Left hindlimb (tissue), 1 donor: ENCODE data around the gene B4GALT5.
"Not testable (repeated sequence)": the region's sequence is repeated elsewhere in the genome, so short reads cannot be mapped to it uniquely, and the experiment has no call there.

Experiments used
- DNase-seq: peaks from one replicate; pipeline ENCODE4 v3.0.0-alpha.2; 2018

Gene B4GALT5

DNA sequence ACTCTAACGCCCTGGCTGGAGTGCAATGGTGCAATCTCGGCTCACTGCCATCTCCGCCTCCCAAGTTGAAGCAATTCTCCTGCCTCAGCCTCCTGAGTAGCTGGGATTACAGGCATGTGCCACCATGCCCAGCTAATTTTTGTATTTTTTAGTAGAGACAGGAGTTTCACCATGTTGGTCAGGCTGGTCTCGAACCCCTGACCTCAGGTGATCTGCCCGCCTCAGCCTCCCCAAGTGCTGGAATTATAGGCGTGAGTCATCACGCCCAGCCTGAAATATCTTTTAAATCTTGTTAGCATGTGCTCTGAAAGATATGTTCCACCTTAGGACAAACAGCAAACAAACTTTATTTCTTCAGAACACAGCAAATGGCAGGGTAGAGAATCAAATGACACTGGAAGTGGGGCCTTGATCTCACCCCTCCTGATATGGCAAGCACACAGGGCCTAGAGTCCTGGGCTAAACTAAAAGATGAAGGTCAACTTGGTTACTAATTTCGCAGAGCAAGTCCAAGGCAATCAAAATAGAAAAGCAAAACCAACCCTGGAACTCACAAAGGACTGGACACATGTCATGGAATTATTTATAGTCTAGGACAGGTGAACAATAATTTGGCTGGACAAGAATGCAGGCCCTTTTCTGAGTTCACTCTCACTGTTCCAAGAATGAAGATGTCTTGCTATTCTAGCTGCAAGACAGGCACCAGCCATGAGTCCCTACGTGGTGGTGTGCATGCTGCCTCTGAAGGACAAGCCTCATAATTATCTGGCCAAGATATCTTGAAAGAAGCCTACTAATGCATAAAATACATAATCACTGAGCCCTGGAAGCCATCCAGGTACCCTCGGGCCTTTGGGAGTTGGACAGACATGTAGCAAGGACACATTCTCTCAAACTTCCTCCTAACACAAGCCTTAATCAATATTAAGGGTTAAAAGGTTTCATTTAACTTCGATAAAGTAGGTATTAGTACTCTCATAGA is 35.6 kb downstream of the B4GALT5 start:
- no peak for DNase-seq

DNA sequence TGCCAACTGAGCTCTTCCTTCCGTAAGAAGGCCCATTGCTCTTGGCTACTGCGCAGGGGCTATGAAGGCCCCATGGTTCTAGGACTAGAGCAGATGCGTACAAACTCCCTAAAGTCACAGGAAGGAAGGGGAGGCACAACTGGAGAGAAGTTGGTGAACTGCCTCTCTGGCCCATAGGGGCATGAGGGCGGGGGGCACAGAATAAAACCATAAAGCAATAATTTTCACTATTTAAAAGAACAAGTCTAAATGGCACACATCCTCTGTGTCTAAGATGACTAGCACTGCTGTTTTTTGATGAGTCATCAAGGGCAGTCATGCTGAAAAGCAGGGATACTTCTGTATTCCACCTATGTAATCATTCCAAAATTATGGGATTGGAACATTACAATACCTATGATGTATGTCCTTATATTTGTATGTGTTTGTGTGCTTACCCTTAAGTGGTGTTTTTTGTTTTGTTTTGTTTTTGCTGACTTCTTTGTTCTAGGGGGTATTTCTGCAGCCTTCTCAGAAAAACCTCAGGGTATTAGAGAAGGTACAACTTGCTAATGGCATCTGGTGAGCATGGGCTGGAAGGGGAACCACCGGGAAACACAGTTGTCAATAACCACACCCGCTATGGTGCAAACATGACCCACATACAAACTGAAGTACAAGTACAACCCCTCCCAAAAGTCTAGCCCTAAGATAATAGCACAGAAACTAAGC is 36.9 kb downstream of the B4GALT5 start:
- no peak for DNase-seq

DNA sequence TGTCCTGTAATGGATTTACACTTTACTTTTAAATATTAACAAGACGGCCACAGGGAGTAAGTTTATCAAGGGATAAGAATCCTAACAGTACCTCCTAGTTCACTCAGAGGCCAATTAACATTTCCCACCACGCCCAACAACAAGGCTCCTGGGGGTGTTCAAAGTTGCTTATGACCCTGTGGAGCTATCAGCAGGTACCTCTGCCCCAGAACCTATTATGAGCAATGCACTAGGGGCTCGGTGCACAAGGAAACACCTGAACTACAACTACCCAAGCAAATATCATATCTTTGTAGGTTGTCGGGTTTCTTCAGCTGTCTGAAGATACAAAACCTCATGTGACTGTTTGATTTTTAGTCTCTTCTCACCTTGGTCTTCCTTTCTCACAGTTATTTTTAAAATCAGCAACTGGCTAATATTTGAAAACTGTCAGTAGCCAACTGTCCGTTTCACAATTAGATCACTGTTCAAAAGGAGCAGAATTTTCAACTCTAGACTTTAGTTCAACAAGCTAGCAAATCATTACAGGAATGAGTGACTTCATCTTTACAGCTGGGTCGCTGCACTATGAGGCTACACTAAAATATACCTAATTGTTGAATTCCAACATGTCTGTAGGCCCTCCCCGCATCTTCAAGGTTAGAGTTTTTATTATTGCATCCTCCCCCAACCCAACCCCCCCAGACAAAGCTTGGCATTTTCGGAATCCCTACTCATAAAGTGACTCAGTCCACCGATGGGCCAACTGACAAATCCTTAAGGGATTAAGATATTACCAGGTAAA is 38.1 kb downstream of the B4GALT5 start:
- no peak for DNase-seq

DNA sequence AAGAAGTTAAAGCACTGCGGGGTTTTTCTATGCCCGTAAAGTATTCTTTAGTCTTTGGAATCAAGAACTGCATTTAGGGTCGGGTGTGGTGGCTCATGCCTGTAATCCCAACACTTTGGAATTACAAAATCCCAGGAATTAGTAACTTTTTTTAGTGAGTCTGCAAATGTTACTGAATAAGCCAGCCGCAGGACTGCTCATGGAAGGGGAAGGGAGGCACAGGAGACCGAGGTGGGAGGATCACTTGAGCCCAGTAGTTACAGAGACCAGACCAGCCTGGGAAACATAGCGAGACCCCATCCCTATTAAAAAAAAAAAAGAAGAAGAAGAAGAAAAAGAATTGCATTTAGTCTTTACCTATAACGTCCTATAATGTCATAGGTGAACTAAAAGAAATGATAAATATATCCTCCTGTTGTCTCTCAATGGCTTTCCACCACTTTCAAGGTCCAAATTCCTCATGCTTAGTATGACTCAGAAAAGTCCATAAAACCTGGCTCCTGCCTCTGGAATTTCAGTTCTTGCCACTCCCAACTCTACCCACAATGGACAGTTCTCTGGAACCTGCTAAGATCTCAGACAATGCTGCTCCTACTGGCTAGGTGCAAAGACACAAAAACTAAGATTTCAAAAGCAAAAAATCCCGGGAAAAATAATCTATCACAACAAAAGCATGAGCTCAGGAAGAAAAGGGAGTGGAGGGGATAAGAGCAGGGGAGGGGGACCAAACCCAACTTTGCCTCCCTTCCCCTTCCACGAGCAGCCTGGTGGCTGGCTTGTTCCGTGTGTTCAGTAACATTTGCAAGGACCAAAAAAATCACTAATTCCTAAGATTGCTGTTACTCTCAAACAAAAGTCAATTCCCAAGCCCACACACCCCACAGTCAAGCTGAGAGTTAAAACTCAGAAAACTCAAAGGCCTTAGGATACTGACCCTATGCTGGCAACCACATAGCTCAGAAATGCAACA is 39.0 kb downstream of the B4GALT5 start:
- no peak for DNase-seq

DNA sequence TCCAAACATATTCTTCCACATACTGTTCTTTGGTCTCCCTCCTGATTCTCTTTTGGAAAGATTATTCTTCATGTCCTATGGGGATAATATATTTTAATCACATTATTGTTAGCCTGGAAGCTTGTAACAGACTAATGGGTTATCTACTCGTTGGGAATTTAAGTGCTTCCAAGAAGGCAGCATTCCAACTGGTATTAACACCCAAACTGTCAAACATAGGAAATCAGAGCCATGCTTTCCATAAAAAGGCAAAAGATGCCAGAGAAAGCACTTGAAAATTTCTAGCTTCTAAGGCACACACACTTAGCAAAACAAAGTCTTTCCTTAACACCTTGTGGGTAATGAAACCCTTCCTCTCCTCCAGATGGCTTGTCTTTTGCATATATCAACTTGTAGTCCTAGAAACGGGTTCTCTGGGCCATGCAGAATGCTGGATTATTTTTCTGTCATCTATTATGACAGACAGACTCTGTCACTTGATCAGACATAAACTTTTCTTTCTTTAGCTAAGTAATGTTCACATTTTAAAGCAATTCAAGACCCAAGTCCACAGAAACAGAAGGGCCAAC is 41.5 kb downstream of the B4GALT5 start:
- DNase-seq, result no peak

DNA sequence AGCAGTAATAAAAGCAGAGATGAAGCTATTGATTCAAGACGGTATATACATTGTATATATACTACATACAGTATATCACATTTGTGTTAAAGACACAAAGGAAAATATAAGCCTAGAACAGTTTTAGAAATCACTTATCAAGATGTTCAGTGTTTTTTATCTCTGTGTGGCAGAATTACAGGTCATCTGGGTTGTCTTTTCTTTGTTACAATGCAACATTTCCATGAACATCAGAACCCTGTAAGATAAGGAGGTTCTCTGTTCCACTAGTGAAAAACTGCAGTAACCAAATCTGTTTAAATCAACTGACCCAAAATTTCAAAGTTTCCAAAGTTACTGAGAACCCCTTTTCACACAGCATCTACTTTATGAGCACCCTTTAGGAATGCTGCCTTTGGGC is 42.2 kb downstream of the B4GALT5 start:
- DNase-seq, result no peak

DNA sequence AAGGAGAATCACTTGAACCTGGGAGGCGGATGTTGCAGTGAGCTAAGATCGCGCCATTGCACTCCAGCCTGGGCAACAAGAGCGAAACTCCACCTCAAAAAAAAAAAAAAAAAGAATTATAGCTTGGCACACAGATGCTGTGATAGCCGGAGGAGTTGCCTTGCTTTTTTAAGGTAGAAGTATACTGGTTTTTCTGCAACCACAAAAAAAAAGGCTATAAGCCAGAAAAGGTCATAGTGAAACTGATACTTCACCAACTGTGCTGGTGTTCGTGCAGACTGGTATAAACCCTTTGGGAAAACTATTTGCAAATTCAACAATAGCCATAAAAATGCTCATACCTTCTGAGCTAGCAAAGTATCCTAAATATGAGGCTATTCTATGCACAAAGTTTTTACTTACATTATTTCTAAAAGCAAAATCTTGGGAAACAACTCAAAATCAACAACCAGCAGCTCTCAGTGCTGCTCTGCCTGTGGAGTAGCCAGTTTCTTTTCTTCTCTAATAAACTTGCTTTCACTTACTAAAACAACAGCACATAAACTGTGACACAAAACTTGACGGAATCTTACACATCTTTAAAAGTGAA is 44.0 kb downstream of the B4GALT5 start:
- no peak for DNase-seq

DNA sequence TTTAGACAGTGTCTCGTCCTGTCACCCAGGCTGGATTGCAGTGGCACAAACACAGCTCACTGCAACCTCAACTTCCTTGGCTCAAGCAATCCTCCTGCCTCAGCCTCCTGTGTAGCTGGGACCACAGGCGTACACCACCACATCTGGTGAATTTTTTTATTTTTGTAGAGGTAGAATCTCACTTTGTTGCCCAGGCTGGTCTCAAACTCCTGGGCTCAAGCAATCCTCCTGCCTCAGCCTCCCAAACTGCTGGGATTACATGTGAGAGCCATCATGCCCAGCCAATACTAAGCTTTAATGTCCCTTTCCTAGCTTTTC is 44.8 kb downstream of the B4GALT5 start:
- DNase-seq, result not testable (repeated sequence)

DNA sequence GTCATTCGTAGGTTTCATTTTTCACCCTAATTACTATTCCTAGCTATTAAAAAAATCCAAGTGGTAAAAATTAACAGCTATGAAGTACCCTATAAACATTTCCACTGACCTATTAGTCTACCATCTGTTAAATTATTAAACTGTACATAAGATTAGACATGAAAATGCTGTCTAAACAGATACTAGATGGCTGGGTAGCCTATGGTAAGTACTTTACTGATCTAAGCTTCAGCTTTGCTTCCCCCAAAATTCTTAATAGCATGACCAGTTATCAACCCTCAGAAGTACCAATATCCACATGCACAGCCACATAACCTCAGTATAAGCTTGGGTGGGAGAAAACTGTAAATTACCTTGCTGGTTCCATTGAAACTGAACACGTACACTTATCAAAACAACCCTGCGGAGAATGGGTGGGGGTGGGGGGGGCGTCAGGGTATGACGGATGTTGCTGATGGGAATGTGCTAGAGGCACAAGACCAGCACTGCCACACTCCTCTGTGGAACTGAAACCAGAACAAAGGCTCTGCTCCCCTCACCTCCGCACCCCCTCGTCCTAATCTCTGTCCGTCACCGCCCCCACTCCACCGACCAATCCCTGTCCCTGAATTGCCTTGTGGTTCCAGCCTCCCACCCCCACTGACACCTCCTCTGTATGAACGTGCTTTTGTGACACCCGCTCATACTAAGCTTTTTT is 45.3 kb downstream of the B4GALT5 start:
- DNase-seq, result no peak

DNA sequence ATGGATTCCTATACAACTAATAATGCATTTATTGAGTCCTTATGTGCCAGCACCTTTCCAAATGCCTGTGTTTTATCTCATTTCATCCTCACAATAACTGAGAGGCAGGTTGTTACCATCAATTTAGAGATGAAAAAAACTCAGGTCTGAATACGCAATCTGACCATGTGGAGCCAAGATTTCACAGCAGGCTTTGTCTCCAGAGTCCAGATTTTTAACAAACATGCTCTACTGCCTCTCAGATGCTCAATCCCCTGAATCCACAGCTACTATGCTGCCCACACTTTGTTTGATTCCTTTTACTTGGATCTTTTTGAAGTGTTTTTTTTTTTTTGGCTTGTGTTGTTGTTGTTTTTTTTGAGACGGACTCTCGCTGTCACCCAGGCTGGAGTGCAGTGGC is 46.8 kb downstream of the B4GALT5 start:
- DNase-seq, result no peak

DNA sequence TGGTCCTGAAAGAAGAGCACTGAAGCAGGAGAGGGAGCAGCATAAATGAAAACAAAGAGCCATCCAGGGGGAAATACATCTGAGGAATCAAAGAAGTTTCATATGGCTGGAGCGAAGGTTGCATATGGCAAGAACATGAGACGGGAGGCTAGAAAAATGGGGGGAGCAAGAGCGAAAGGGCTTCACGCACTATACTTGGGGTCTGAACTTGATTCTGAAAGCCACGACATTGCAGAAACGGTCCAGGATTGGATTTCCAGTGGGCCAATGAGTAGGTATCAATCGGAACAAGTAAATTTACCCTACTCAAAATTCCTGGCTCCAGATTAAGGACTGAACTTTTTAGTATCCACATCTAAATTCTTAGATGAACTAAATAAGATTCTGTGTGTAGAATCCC is 47.9 kb downstream of the B4GALT5 start:
- no peak for DNase-seq

DNA sequence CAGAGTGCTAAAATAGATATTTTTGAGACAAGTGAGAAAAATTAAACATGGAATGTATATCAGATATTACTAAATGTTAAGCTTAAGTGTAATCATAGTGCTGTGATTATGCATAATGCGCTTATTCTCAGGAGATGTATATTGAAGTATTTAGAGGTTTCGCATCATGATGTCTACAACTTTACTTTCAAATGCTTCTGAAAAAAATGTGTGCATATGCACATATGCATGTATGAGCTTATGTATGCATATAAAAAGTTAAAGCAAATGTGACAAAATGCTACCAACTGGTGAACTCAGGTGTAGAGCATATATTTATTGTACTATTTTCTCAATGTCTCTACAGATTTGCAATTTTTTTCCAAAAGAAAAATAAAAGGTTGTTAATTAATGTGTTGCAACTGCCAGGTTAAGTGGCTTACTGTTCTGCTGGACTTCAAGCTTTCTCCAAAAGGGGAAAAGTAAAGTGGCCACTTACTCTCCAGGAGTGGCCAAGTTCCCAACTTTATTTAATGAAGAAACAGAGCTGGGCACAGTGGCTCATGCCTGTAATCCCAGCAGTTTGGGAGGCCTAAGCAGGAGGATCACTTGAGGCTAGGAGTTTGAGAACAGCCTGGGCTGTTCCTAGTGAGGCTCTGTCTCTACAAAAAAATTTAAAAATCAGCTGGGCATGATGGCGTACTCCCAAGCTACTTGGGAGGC is 48.9 kb downstream of the B4GALT5 start:
- no peak for DNase-seq

DNA sequence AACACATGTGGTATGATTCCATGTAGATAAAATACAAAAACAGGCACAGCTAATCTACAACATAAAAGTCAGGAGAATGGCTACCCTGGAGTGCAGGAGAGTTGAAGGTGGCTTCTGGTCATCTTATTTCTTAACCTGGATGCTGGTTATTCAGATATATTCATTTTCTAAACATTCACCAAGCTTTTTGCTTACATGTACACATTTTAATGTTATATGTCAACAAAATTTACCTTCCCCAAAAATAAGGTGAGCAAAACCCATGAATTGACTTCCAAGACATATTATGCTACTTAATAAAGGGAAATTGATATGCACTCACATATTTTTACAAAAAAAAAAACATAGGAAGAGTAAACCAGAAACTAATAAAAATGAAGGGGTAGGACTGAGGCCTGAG is 50.6 kb downstream of the B4GALT5 start:
- no peak for DNase-seq

DNA sequence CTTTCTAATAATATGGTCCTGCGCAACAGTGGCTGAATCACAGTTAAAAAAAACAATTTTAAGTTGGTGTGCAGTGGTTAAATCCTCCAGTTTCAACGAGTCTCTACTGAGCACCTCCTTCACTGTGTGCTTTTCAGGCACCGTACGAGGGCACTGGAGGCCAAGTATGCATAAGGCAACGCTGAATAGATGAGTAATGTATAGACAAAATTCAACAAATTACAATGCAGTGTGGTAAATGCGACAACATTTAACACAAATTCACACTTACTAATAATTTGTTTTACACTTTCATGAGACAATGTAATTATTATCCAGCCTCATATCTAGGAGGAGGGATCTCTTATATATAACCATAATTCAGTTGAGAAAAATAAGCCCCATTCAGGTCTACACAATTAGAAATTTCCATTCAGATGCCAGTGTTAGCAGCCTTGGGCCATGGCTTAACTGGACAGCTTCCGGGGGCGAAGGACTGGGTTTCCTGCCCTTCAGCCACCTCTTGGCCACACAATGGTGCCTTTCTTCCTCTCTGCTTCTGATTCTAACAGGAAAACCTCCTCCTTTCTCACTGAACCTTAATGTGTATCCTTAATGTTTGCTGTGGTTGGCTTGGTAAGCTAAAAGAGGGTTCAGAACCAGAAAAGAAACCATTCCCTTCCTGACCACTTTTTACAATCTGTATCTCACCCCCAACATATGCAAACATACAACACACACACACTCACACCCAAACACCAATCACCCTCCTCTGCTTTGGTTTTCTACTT is 51.9 kb downstream of the B4GALT5 start:
- no peak for DNase-seq

DNA sequence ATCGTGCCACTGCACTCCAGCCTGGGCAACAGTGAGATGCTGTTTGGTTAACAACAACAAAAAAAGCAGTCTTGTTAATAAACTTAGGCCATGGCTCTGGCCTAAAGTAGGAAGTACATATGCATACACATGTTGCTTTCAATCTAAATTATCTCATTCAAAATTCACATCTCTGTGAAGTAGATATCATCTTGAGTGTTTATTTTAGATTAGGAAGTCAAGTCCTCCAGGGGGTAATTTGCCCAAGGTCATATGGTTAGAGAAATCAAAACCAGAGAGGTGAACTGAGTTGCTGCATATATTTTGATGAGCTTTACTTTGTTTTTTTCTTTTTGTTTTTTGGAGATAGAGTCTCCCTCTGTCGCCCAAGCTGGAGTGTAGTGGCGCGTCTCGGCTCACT is 52.8 kb downstream of the B4GALT5 start:
- no peak for DNase-seq

DNA sequence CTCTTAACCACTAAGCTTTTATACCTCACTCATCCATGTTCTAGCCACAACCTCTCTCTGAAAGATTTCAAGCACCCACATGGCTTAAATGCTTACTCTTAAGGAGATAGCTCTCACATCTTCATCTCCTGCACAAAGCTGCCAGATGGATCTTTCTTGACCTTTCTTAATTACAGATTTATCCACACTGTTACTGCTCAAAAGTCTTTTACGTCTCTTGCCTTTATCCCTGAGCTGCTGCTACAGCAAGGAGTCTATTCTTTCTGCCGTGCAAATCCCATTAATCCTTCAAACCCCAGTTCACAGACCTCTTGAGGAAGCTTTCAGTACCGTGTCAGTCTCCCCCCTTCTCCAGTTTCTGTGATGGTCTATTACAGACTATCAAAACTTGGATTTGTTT is 54.6 kb downstream of the B4GALT5 start:
- no peak for DNase-seq

DNA sequence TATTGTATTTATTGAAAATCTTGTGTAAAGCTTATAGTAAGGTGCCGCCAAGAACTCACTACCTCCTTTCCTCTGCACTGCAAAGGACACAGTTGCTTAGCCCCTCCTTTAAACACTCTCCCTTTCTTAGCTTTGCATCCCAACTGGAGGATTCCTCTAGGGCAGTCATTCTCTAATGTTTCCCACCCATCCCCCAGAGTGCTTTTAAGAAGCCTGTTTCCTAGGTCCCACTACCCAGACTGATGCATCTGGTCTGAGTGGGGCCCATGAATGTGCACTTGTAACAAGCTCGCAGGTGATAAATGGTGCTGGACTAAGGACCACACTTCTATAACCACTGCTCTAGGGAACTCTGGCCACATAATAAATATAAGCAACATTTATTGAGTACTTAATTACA is 55.2 kb downstream of the B4GALT5 start:
- DNase-seq, result no peak

DNA sequence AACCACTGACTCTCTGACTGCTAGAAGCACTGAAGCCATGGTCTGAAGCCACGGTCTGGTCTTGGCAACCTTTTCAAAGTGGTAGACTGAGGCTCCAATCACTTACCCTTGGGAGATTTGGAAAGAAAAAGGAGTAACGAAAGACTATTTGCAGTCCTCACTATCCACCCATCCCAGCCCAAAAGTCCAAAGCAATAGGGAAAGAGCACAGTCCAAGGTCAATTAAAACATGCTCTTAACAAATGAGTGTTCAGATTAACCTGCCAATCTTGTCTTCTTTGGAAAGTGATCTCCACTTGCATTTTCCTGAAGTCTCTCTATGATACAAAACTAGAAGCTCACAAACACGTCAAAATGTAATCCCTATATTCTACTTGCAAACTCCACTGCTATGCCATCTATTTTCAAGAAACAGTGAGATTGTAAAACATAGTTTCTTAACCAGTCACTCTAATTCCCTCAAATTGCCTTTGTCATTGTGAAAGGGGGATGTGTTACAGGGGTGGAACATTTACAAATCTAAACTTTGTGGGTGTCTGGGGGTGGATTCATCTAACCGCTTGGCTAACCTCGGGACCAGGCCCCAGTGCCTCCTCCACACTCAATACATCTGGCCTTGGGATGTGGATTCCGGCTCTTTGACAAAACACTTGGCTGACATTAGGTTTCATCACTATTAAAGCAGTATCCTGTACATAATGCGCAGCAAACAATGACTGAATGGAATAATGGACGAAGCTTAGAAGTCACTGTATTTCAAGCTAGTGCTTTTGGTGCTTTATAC is 56.4 kb downstream of the B4GALT5 start:
- DNase-seq, result no peak

DNA sequence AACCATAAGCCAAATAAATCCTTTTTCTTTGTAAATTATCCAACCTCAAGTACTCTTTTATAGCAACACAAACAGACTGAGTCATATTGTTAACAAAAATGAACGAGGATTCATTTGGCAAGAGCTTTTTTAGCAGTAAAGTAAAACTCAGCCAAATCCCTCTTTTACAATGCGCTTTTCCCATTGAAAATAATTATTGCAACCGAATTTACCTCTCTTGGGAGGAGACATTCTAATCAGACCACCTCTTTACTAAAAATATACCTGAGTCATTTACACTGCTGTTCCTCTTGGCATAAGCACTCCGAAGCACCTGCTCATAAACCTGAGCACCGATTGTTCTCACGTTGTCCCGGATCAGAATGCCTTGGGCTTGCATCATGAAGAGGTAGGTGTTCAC is 57.4 kb downstream of the B4GALT5 start:
- no peak for DNase-seq
